Heart left ventricle (tissue), 13 donors: Measurements from ENCODE around the gene GTF2IRD1.

ENCODE experiments used
- POLR2A ChIP-seq, 2 donors: fragments of 450-650 bp; IDR thresholded peaks; one replicate each; pipeline ENCODE4 v1.6.1; 2017; ENCODE audit warnings: antibody characterized with exemption in 2 of 2, mild to moderate bottlenecking in 2 of 2, moderate library complexity in 2 of 2
- TF ChIP-seq, protein P1 (sequence below), 12 donors: fragments of 200-600 bp; sonication (generic) in 4 of 12; IDR thresholded peaks; one replicate each; pipeline versions ENCODE4 v1.5.0 to v1.8.0; 2018 to 2022; ENCODE audit warnings: antibody characterized with exemption in 12 of 12, mild to moderate bottlenecking in 5 of 12
- donor health status: ischemic (EF 13 %, LVEDD 7.1; RV severe dilation, severe dysfunction).
- donor health status: DM: no; HTN: yes; CAD: no.
- donor health status: DM: no; HTN: no; CAD: no.
- donor health status: ischemic (EF 25% LVEDD 6.9; RV normal size, moderate dysfunction).
- donor health status: ischemic (EF 25% LVEDD 5.7; RV mildly dilated, moderate dysfunction).
- donor health status: ischemic (EF 35%, LVEDD 5.7; RV mildly dilated, moderate dysfunction).
- donor health status: nonischemic (EF 11% LVEDD 7.7; RV severe dilation, severe dysfunction).
- donor health status: DM: yes; HTN: yes; CAD: no.
- donor health status: PGD.
- donor health status: ischemic (EF 29% LVEDD 5.4; RV normal size, mild dysfunction).
- donor health status: nonischemic (EF 23%, LVEDD 6.1; RV moderate dilation, normal function).

DNA sequence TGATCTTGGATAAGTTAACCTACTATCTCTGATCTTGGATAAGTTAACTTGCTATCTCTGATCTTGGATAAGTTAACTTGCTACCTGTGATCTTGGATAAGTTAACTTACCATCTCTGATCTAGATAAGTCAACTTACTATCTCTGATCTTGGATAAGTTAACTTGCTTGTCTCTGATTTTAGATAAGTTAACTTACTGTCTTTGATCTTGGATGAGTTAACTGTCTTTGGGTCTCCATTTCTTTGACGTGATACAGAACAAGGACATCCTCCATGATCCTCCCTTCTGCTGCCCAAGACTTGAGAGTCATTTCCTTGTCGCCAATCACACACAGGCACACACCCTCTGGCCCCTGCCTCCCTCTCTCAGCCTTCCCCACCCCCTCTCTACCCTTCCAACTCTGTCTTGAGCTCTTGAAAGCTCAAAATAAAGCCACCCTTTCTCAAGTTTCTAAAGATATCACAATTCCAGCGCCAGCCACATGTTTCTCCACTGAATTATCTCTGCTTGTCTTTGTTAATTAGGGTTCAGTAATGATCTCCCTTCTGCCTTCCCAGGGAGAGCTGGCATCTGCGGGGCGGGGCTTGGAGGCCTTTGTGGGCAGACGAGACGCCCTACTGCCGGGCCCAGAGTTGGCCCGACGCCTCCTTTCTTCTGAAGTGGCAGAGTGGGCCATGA, 118.7 kb downstream of the GTF2IRD1 start:
- TF ChIP-seq, protein P1, sequence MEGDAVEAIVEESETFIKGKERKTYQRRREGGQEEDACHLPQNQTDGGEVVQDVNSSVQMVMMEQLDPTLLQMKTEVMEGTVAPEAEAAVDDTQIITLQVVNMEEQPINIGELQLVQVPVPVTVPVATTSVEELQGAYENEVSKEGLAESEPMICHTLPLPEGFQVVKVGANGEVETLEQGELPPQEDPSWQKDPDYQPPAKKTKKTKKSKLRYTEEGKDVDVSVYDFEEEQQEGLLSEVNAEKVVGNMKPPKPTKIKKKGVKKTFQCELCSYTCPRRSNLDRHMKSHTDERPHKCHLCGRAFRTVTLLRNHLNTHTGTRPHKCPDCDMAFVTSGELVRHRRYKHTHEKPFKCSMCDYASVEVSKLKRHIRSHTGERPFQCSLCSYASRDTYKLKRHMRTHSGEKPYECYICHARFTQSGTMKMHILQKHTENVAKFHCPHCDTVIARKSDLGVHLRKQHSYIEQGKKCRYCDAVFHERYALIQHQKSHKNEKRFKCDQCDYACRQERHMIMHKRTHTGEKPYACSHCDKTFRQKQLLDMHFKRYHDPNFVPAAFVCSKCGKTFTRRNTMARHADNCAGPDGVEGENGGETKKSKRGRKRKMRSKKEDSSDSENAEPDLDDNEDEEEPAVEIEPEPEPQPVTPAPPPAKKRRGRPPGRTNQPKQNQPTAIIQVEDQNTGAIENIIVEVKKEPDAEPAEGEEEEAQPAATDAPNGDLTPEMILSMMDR (IDR thresholded peaks at IDR 0.05), result no peak
- TF ChIP-seq POLR2A (IDR thresholded peaks at IDR 0.05), result no peak
